CD4-positive, alpha-beta T cell treated with Interleukin-1 beta for 1 hour (primary cell): Measurements from ENCODE around the gene ZNF12.
"Not testable (repeated sequence)": the region's sequence is repeated elsewhere in the genome, so short reads cannot be mapped to it uniquely, and the experiment has no call there.

Experiments used
- DNase-seq, 2 donors: peaks; one replicate each; pipeline ENCODE4 v3.0.0-alpha.2; 2020 to 2022

ZNF12 gene

DNA sequence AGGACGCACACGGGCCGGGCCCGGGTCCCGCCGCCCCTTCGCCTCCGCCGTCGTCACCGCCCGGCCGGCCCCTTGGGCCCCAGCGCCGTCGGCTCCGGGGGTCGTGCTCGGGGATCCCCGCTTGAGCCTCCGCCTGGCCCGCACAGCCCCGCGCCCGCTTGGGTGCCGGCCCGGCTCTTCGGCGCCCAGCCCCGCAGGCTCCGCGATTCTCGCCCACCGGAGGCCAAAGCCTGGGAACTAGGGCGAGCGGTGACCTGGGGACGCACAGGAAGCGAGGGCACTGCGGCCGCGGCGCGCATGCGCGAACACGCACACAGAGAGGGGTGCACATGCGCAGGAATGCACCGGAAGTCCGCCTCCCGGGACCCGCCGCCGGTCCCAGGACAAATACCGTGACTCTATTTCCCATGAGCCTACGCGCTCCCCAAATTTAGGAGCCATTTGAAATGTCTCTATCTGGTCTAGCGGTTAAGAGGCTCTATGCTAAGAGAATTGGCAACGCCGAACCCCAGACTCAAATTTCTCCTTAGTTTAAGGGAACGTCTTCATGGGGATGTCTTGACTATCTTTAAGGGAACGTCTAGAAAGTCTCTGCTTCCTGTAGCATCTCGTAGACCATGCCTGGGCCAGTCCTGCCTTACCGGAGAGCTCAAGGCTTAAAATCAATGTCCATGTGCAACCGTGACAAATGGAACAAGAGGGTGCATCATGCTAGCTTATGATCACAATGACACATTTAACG, at the start of gene ZNF12:
Gene ZNF12 (minus strand): TSS at position 282 of the 742 bp plus-strand sequence. CDS start 1,774 bp downstream, outside the sequence.
- peak; percentile 95 for DNase-seq

DNA sequence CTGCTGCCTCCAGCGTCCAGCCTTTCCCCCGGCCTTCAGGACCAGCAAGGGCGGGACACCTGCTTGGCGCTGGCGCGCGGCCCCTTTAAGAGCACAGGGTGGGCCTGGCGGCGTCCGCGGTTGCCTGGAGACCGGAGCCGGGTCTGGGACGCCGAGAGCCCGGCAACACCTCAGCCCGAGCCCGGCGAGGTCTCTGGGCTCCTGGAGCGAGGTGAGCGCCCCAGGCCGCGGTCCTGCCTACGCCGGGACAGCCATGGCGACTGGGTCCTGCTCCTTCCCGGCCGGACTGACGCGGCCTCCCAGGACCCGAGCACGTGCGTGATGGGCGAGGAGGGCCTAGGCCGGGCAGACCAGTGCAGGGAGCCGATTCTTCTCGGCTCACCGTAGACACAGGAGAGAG, 47.2 kb upstream of the ZNF12 start, which contains the start of gene RSPH10B2:
Gene RSPH10B2 (plus strand): TSS at position 140 of the 400 bp plus-strand sequence. CDS start 3,575 bp downstream, outside the sequence.
- not testable (repeated sequence) for DNase-seq

GRCh38 chr7:6750173-6750572, 43.4 kb upstream of the ZNF12 start:
- not testable (repeated sequence) for DNase-seq

DNA sequence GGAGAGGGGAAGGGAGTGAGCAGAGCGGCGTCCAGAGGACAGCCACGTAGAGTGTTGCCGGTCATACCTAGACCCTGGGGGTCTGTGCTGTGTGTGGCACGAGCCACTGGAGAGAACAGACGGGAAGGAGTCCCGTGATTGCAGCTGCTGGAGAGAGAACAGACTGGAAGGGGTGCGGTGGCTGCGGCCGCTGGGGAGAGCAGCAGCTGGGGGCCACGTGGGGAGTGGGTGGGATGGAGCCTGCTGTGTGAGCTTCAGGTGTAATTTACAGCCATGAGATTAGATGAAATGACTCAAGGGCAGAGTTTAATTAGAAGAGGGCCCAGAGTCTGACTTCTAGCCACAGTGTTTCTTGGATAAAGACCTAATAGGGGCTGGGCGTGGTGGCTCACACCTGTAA, 42.6 kb upstream of the ZNF12 start:
- not testable (repeated sequence) for DNase-seq

GRCh38 chr7:6744410-6745100, 37.8 kb upstream of the ZNF12 start:
- not testable (repeated sequence) for DNase-seq

GRCh38 chr7:6738415-6738814, 31.7 kb upstream of the ZNF12 start:
- DNase-seq = not testable (repeated sequence)

DNA sequence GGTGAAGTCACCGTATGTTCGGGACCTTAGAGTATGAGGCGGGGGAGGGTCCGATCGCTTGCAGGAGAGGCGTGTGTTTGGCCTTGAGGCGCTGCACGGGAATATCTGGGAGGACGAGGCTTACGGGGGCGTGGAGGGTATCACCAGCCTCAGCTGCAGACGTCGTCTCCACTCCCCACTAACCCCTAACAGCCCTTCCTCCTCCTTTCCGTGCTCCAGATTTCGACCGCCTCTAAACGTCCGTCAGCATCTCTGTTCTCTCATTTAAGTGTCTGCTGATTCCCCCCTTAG, 23.5 kb upstream of the ZNF12 start:
- peak in 1 of 2 donors; percentile 19 for DNase-seq

DNA sequence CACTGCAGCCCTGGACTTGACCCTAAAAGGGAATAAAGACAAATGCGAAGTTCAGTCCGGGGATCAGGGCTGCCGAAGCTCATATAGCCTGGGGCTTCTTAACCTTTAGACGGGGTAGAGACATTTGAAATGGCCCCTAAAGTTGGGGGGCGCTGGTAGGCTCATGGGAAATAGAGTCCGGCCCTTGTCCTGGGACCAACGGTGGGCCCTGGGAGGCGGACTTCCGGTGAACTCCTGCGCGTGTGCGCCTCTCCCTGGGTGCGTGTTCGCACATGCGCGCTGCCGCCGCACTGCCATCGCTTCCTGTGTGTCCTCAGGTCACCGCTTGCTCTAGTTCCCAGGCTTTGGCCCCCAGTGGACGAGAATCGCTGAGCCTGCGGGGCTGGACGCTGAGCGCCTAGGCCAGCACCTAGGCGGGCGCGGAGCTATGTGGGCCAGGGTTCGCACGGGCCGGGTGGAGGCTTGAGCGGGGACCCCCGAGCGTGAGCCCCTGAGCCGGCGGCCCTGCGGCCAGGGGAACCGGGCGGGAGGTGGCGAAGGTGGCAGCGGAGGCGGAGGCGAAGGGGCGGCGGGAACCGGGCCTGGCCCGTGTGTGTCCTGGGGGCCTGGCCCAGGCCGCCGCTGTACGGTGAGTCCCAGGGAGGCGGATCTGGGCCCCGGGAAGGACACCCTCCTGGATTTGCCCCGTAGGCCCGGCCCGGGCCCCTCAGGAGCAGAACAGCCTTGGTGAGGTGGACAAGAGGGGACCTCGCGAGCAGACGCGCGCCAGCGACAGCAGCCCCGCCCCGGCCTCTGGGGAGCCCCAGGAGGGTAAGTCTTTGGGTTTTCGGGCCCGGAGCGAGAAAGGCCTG, 23.0 kb upstream of the ZNF12 start:
- peak; percentile 85 to 89 for DNase-seq

DNA sequence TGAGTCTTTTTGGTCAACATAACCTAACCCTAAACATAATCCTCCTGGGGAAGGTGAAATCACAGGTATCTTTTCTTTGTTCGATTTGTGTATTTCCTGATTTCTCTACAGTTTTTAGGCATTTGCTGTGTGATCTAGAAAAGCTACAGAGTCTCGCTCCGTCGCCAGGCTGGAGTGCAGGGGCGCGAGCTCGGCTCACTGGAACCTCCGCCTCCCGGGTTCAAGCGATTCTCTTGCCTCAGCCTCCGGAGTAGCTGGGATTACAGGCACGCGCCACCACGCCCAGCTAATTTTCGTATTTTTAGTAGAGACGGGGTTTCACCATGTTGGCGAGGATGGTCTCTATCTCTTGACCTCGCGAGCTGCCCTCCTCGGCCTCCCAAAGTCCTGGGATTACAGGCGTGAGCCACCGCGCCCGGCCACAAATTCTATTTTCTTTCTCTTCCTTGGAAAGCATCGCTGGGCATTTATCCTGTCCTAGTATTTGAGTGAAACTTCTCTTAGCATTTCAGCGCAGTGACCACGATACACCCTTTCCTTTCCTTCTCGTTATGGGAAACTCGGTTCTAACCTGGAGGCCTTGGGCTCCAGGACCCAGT, 22.2 kb upstream of the ZNF12 start:
- not testable (repeated sequence) for DNase-seq

DNA sequence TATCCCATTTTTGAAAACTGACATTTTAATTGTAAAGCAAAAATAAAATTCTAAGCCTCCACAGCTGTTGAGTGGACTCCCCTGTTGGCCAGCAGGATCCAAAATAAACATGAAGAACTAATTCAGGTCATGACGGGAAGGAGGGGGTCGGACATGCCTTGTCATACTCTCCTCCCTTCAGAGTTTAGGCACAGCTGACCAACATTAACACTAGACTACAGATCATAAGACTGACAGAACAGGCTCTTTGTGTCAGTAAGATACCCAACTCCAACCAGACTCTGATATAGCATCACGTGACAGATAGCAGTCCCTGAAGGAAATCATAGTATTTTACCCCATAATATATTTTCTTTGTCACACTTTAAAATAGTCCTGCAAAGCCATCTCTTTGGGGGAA, 20.9 kb upstream of the ZNF12 start:
- no peak for DNase-seq

DNA sequence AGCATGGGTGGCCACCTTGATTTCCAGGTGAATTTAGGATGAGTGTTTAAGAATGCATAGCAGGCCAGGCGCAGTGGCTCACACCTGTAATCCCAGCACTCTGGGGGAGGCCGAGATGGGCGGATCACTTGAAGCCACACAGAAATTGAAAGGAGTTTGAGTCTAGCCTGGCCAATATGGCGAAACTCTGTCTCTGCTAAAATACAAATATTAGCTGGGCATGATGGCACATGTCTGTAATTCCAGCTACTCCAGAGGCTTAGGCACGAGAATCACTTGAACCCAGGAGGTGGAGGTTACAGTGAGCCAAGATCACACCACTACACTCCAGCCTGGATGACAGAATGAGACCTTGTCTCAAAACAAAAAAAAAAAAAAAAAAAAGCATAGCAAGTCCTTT, 19.6 kb upstream of the ZNF12 start:
- DNase-seq = not testable (repeated sequence)

GRCh38 chr7:6725003-6725402, 18.3 kb upstream of the ZNF12 start:
- peak in 1 of 2 donors; percentile 40 for DNase-seq

DNA sequence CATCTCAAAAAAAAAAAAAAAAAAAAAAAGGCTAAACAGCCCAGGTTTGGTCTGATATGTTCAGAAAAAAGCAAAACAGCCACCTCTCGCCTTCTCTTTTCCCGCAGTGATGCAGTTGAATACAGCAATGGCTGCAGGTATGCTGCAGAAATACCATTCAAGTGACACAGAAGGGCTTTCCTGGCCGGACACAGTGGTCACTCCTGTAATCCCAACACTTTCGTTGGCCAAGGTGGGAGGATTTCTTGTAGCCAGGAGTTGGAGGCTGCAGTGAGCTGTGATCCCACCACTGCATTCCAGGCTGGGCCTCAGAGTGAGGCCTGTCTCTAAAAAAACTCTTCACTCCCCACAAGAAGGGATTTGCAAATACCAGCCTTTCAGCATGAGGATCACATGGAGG, 17.6 kb upstream of the ZNF12 start:
- DNase-seq = not testable (repeated sequence)

DNA sequence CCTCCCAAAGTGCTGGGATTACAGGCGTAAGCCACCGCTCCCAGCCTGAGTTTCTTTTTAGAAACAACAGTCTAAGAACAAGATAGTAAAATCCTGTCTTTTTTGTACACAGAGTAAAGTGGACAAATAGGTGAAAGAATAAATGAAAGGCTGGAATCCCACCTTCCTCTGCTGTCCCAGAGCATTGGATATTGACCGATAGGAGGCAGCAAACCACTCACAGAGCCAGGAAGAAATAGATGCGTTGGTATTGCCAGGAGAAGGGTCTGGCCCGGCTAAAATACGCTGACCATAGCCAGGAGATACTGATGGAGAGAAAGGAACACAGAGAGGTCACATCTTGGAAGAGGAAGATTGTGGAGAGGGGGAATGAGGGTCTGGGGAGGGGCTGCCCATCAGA, 11.4 kb upstream of the ZNF12 start:
- DNase-seq = no peak

DNA sequence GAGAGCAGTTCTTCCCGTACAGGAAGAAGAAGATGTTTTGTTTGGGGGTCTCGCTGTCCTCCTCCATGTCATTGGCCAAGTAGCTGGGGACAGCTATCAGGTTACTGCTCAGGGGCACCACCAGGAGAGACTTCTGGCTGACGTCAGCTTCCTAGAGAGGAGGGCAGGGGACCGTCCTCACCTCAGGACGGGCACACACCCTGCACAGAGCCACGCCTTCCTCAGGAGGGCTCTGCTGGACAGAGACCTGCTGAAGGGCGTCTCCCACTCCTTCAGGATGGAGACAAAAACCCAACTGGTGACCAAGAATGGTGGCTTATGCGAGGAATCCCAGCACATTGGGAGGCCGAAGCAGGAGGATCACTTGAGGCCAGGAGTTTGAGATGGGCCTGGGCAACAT, 9.2 kb upstream of the ZNF12 start:
- not testable (repeated sequence) for DNase-seq

DNA sequence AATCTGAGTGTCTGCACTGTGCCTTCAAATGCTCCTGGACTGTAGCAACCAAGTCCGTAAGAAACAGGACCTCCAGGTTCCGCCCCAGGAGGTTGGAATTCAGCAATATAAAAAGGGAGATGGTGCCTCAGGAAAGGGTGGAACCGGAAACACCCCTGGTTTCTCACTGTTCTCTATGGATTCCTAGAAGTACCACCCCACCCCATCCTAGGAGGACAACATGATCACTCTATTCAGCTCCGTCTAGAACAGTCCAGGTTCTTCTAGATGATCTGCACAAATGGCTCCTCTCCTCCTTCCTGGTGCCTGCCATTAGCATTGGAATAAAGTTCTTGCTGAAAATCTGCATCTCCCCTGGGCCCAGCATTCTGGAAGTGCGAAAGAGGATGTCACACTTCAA, 7.6 kb upstream of the ZNF12 start:
- DNase-seq = no peak

GRCh38 chr7:6709808-6710207, 3.1 kb upstream of the ZNF12 start:
- DNase-seq = no peak

DNA sequence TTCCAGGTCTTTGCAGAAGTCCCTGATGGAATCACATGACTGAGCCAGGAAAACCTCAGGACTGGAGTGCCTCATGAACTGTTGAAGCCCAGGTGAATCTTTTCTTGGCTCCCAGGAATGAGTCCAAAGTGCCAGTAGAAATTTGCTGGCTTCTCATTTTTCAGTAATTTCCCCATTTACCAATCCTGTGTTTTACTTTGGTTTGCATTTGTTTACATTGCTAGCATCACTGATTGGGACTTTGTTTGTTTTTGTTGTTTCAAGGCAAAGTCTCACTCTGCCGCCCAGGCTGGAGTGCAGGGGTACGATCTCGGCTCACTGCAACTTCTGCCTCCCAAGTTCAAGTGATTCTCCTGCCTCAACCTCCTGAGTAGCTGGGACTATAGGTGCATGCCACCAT, 1.6 kb upstream of the ZNF12 start:
- DNase-seq = no peak

DNA sequence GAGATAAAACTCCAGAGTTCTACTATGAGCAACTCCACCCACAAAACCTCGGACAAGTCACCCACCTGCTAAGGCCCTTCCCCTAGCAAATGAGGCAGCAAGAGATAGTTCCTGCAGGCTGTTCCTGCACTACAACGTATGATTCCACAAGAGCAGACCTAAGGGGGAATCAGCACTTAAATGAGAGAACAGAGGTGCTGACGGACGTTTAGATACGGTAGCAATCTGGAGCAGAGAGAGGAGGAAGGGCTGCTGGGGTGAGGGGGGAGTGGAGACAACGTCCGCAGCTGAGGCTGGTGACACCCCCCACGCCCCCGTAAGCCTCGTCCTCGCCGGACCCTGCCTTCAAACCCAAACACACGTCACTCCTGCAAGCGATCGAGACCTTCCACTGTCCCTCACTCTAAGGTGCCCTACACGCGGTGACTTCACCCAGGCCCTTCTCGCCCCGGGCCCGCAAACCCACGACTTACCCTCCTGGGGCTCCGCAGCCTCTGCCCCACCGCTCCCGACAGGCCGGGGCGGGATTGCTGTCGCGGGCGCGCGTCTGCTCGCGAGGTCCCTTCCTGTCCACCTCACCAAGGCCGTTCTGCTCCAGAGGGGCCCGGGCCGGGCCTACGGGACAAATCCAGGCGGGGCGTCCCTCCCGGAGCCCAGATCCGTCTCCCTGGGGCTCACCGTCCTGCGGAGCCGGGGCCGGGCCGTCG, 635 bp downstream of the ZNF12 start:
- peak; percentile 6 to 10 for DNase-seq

DNA sequence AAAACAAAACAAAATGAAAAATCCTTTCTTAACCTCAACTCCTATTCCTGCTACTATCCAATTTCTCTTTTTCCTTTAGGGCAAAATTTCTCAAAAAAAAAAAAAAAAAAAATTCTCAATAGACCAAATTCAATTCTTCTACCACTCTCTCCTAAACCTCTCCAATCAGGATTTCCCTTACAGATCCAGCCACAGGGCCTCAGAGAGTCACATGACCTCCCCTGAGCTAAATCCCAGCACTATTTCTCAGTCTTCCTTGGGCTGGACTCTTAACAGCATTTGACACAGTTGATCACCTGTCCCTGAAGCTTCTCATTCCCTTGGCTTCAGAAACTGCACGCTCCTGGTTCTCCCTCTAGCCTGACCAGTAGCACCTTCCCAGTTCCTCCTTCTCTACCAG, 4.9 kb downstream of the ZNF12 start:
- DNase-seq = no peak

GRCh38 chr7:6700793-6701192, 6.0 kb downstream of the ZNF12 start:
- DNase-seq = no peak

- DNase-seq = no peak
Observed at GRCh38 chr7:6691609-6692106, 15.1 kb downstream of the ZNF12 start.
